ENCODE data around the gene WSCD2.

WSCD2 gene

DNA sequence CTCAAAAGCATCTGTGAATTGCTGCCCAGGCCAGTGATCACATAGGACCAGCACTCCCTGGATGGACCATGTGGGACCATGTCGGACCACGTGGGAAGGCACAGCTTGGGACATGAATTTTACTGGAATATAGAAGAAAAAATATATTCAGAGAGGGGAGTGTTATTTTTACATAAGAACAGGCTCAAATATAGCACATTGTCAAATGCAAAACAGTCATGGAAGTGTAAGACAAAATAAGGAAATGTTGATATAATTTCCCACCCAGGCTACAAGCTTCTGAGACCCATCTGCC is 141.7 kb downstream of the WSCD2 start:
- TF ChIP-seq, protein P1, sequence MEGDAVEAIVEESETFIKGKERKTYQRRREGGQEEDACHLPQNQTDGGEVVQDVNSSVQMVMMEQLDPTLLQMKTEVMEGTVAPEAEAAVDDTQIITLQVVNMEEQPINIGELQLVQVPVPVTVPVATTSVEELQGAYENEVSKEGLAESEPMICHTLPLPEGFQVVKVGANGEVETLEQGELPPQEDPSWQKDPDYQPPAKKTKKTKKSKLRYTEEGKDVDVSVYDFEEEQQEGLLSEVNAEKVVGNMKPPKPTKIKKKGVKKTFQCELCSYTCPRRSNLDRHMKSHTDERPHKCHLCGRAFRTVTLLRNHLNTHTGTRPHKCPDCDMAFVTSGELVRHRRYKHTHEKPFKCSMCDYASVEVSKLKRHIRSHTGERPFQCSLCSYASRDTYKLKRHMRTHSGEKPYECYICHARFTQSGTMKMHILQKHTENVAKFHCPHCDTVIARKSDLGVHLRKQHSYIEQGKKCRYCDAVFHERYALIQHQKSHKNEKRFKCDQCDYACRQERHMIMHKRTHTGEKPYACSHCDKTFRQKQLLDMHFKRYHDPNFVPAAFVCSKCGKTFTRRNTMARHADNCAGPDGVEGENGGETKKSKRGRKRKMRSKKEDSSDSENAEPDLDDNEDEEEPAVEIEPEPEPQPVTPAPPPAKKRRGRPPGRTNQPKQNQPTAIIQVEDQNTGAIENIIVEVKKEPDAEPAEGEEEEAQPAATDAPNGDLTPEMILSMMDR (IDR thresholded peaks at IDR 0.05) = no peak
- Histone ChIP-seq H3K4me1 (ENCODE audit: control insufficient read depth in 1 of 2, insufficient read depth in 1 of 2, low read depth in 1 of 2, low read length in 1 of 2) (no peaks in the 10 kb centered on the region), H3K36me3 (no peaks in the 10 kb centered on the region), H3K9me3 (no peaks in the 10 kb centered on the region), H3K27ac (no peak overlapping the region), H3K27me3 (no peaks in the 10 kb centered on the region), H3K4me3 (ENCODE audit: low read depth in 1 of 2, low read length in 1 of 2) (no peak overlapping the region)

DNA sequence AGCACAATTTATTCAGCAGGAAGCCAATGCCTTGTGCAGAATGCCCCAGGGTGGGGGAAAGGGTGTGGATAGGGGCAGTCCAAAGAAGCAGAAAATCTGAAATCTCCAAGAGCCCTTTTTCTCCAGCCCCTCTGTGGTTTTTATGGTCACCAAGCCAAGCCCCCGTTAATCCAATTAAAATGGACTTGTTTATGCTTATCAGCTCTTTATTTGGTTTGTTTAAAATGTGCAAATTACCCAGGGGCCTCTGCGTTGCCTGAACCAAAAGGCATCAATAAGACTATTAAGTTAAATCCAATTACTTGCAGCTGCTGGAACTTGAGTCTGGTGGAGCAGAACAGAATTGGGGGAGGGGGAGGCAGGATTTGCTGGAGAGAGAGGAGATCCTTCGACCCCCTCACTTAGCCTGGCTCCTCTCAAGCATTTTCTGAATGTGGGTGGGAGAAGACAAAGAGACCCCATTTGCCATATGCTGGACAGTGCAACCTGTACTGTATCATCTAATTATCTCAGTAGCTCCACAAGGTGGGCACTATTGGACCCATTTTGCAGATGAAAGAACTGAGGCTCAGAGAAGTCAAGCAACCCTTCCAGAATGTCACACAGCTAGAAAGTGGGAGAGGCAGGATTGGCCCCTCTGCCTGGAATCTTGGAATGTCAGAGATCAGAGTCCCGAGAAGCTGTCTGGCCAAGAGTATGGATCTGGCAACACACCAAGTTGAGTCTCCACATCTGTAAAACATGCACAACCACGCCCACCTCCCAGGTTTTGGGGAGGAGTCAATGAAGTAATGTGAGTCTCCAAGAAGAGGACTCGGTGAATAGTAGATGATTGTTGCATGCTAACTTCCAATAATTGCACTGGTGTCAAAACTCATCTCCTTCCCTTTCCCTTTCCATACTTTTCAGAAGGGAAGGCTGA is 143.1 kb downstream of the WSCD2 start:
- Histone ChIP-seq H3K9me3 (no peaks in the 10 kb centered on the region), H3K4me1 (ENCODE audit: control insufficient read depth in 1 of 2, insufficient read depth in 1 of 2, low read depth in 1 of 2, low read length in 1 of 2) (no peaks in the 10 kb centered on the region), H3K4me3 (ENCODE audit: low read depth in 1 of 2, low read length in 1 of 2) (no peak overlapping the region), H3K36me3 (no peaks in the 10 kb centered on the region), H3K27me3 (no peaks in the 10 kb centered on the region), H3K27ac (no peak overlapping the region)
- TF ChIP-seq, protein P1 (IDR thresholded peaks at IDR 0.05) = no peak

DNA sequence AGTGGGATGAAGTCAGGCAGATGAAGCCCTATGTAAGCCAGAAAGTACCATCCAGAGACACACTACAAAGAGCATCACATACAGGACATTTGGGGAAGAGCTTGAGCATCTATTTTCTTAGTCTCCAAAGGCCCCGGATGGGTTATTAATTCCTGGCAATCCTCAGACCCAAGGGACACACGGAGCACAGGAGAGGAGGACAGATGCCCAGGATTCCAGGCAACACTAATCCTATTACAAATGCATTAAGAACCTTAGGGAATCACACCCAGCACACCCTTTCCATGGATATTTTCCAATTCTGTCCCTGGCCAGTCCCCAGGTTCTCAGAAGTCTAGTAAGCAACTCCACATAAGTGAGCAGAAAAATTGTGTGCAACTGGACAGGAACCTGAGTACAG is 144.1 kb downstream of the WSCD2 start:
- no peak overlapping the region for H3K27ac ChIP-seq
- no peak overlapping the region for H3K4me3 ChIP-seq (ENCODE audit: low read depth in 1 of 2, low read length in 1 of 2)
- no peaks in the 10 kb centered on the region for H3K4me1 ChIP-seq (ENCODE audit: control insufficient read depth in 1 of 2, insufficient read depth in 1 of 2, low read depth in 1 of 2, low read length in 1 of 2)
- no peaks in the 10 kb centered on the region for H3K9me3 ChIP-seq
- TF ChIP-seq, protein P1 (IDR thresholded peaks at IDR 0.05) = no peak
- H3K27me3 ChIP-seq = no peaks in the 10 kb centered on the region
- no peaks in the 10 kb centered on the region for H3K36me3 ChIP-seq

DNA sequence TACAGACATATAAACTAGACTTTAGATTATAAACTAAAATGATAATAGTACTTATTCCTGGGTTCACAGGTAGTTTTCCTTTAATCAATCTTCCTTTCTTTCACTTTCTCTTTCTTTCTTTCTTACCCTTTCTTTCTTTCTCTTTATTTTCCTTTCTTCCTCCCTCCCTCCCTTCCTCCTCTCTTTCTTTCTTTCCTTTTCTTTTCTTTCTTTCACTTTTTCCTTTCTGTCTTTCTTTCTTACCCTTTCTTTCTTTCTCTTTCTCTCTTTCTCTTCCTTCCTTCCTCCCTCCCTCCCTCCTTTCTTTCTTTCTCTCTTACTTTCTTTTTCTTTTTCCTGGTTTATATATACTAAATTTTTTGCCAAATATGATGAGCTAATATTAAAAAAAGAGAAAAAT is 148.5 kb downstream of the WSCD2 start:
- Histone ChIP-seq H3K27ac (no peak overlapping the region), H3K36me3 (no peaks in the 10 kb centered on the region), H3K9me3 (no peaks in the 10 kb centered on the region), H3K4me3 (ENCODE audit: low read depth in 1 of 2, low read length in 1 of 2) (no peak overlapping the region), H3K27me3 (peaks cover 5% of the 10 kb centered on the region), H3K4me1 (ENCODE audit: control insufficient read depth in 1 of 2, insufficient read depth in 1 of 2, low read depth in 1 of 2, low read length in 1 of 2) (no peaks in the 10 kb centered on the region)
- TF ChIP-seq, protein P1 (IDR thresholded peaks at IDR 0.05) = no peak

DNA sequence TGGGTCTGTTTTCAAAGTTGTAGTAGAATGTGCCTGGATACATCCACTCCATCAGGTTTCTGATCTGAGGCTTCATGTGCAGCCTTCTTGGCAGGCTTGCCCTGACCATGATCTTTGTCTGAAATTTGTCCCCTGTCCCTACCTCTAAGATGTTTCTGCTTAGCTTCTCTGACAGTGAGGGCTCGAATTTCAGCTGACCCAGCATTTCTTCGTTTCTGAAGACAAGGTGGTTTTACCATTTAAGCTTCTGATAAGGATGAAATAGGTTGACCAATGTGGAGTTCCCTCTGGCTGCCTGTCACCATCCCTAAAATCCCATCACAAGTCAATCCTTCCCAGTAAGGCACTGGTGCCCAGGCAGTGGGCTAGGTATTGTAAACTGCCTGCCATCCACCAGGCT is 153.1 kb downstream of the WSCD2 start:
- Histone ChIP-seq H3K36me3 (no peaks in the 10 kb centered on the region), H3K27ac (no peak overlapping the region), H3K9me3 (no peaks in the 10 kb centered on the region), H3K4me1 (ENCODE audit: control insufficient read depth in 1 of 2, insufficient read depth in 1 of 2, low read depth in 1 of 2, low read length in 1 of 2) (no peaks in the 10 kb centered on the region), H3K4me3 (ENCODE audit: low read depth in 1 of 2, low read length in 1 of 2) (no peak overlapping the region), H3K27me3 (peaks cover 23% of the 10 kb centered on the region)
- TF ChIP-seq, protein P1 (IDR thresholded peaks at IDR 0.05) = no peak
